H9 (cell line): ENCODE data around the gene VSTM4. TPM values are rescaled to one million over a fixed set of nuclear protein-coding genes. Genes with fewer than 3 reads are reported as not detected.

Source experiments
- DNase-seq: peaks from one replicate; pipeline ENCODE4 v3.0.0-alpha.2; 2017
- H2AFZ ChIP-seq: one replicate; pipeline ENCODE4 v1.6.1; 2013; ENCODE audit warnings: mild to moderate bottlenecking, low read length, control low read depth, moderate library complexity
- H2AK5ac ChIP-seq: 2 replicates; pipeline ENCODE4 v1.6.1; 2013; ENCODE audit warnings: low read length, control low read depth, mixed read lengths; ENCODE audit not compliant: insufficient read length
- H2BK120ac ChIP-seq: one replicate; pipeline ENCODE4 v1.6.1; 2013; ENCODE audit warnings: low read depth, mild to moderate bottlenecking, low read length, control low read depth, inconsistent platforms; ENCODE audit not compliant: poor library complexity, severe bottlenecking
- H2BK12ac ChIP-seq: 2 replicates; pipeline ENCODE4 v1.6.1; 2013; ENCODE audit warnings: low read length, control low read depth, mixed read lengths, low read depth; ENCODE audit not compliant: insufficient read length
- H2BK15ac ChIP-seq: 2 replicates; pipeline ENCODE4 v1.6.1; 2013; ENCODE audit warnings: low read depth, low read length, control low read depth
- H2BK20ac ChIP-seq: one replicate; pipeline ENCODE4 v1.6.1; 2013; ENCODE audit warnings: low read depth, mild to moderate bottlenecking, low read length, control low read depth, inconsistent platforms; ENCODE audit not compliant: poor library complexity, severe bottlenecking
- H2BK5ac ChIP-seq: 2 replicates; pipeline ENCODE4 v1.6.1; 2013; ENCODE audit warnings: low read length, control low read depth, mixed read lengths; ENCODE audit not compliant: insufficient read length
- H3K14ac ChIP-seq: 2 replicates; pipeline ENCODE4 v1.6.1; 2013; ENCODE audit warnings: low read length, control low read depth; ENCODE audit not compliant: insufficient read depth
- H3K18ac ChIP-seq: 2 replicates; pipeline ENCODE4 v1.6.1; 2013; ENCODE audit warnings: low read depth, mild to moderate bottlenecking, mixed read lengths, low read length, control low read depth; ENCODE audit not compliant: insufficient read length
- H3K23ac ChIP-seq: 2 replicates; pipeline ENCODE4 v1.6.1; 2013; ENCODE audit warnings: low read length, control low read depth, mixed read lengths, low read depth; ENCODE audit not compliant: insufficient read length
- H3K23me2 ChIP-seq: 2 replicates; pipeline ENCODE4 v1.6.1; 2013; ENCODE audit warnings: low read depth, mild to moderate bottlenecking, mixed read lengths, low read length, control low read depth; ENCODE audit not compliant: insufficient read length, poor library complexity, severe bottlenecking
- H3K27ac ChIP-seq: 2 replicates; pipeline ENCODE4 v1.5.1; 2013; ENCODE audit warnings: low read length, control low read depth, mixed read lengths, low read depth; ENCODE audit not compliant: insufficient read length
- H3K27me3 ChIP-seq: 2 replicates; pipeline ENCODE4 v1.6.1; 2013; ENCODE audit warnings: low read length, control low read depth, inconsistent platforms; ENCODE audit not compliant: insufficient read depth
- H3K4ac ChIP-seq: 2 replicates; pipeline ENCODE4 v1.6.1; 2013; ENCODE audit warnings: low read depth, mild to moderate bottlenecking, control low read depth, inconsistent platforms, low read length, moderate library complexity
- H3K4me1 ChIP-seq: 2 replicates; pipeline ENCODE4 v1.6.1; 2013; ENCODE audit warnings: low read length, control low read depth, inconsistent platforms; ENCODE audit not compliant: insufficient read depth
- H3K4me2 ChIP-seq: 2 replicates; pipeline ENCODE4 v1.6.1; 2013; ENCODE audit warnings: low read length, control low read depth, mixed read lengths; ENCODE audit not compliant: insufficient read length, insufficient read depth
- H3K56ac ChIP-seq: 2 replicates; pipeline ENCODE4 v1.6.1; 2013; ENCODE audit warnings: low read depth, mild to moderate bottlenecking, mixed read lengths, low read length, control low read depth; ENCODE audit not compliant: insufficient read length
- H3K79me1 ChIP-seq: 2 replicates; pipeline ENCODE4 v1.6.1; 2013; ENCODE audit warnings: low read depth, mild to moderate bottlenecking, moderate library complexity, low read length, control low read depth, inconsistent platforms; ENCODE audit not compliant: insufficient read depth, poor library complexity, severe bottlenecking
- H3K79me2 ChIP-seq: 2 replicates; pipeline ENCODE4 v1.6.1; 2013; ENCODE audit warnings: low read length, control low read depth, inconsistent platforms; ENCODE audit not compliant: insufficient read depth
- H3K9ac ChIP-seq: 2 replicates; pipeline ENCODE4 v1.6.1; 2013; ENCODE audit warnings: low read length, control low read depth, mixed read lengths; ENCODE audit not compliant: insufficient read length; ENCODE audit errors: extremely low read depth
- H3K9me3 ChIP-seq: one replicate; pipeline ENCODE4 v1.6.1; 2013; ENCODE audit warnings: low read depth, low read length, inconsistent platforms; ENCODE audit not compliant: control insufficient read depth
- H3T11ph ChIP-seq: one replicate; pipeline ENCODE4 v1.6.1; 2013; ENCODE audit warnings: mild to moderate bottlenecking, low read length, control low read depth, inconsistent platforms
- H4K20me1 ChIP-seq: one replicate; pipeline ENCODE4 v1.6.1; 2013; ENCODE audit not compliant: control insufficient read depth, insufficient read length, insufficient read depth
- H4K5ac ChIP-seq: 2 replicates; pipeline ENCODE4 v1.6.1; 2013; ENCODE audit warnings: low read depth, mild to moderate bottlenecking, mixed read lengths, low read length, control low read depth; ENCODE audit not compliant: insufficient read length
- H4K8ac ChIP-seq: replicated peaks from 2 replicates; pipeline ENCODE4 v1.6.1; 2013; ENCODE audit warnings: low read length, control low read depth, mixed read lengths, low read depth; ENCODE audit not compliant: insufficient read length
- H4K91ac ChIP-seq: 2 replicates; pipeline ENCODE4 v1.6.1; 2013; ENCODE audit warnings: low read depth, mild to moderate bottlenecking, moderate library complexity, mixed read lengths, low read length, control low read depth; ENCODE audit not compliant: insufficient read length
- H3K27ac Mint-ChIP-seq, 3 experiments: 2 replicates in 2 of 3; 3 replicates in 1 of 3; pipeline ENCODE4 v1.8.0; 2020 to 2021; ENCODE audit warnings: mixed read lengths in 3 of 3, mild to moderate bottlenecking in 1 of 3, moderate library complexity in 1 of 3
- H3K27me3 Mint-ChIP-seq: 2 replicates; pipeline ENCODE4 v1.8.0; 2021; ENCODE audit warnings: low read depth, mild to moderate bottlenecking, moderate library complexity, mixed read lengths
- H3K36me3 Mint-ChIP-seq, 3 experiments: 2 replicates in 2 of 3; 3 replicates in 1 of 3; pipeline ENCODE4 v1.8.0; 2020 to 2021; ENCODE audit warnings: low read depth in 3 of 3, mixed read lengths in 3 of 3; ENCODE audit not compliant: insufficient read depth in 1 of 3
- H3K4me1 Mint-ChIP-seq, 2 experiments: 2 replicates each; pipeline ENCODE4 v1.8.0; 2020; ENCODE audit warnings: mixed read lengths in 2 of 2
- H3K4me3 Mint-ChIP-seq, 2 experiments: 2 replicates in 1 of 2; 3 replicates in 1 of 2; pipeline ENCODE4 v1.8.0; 2020 to 2021; ENCODE audit warnings: mild to moderate bottlenecking in 2 of 2, mixed read lengths in 2 of 2, moderate library complexity in 1 of 2
- H3K9me3 Mint-ChIP-seq, 2 experiments: 2 replicates in 1 of 2; 3 replicates in 1 of 2; pipeline ENCODE4 v1.8.0; 2020; ENCODE audit warnings: mild to moderate bottlenecking in 2 of 2, mixed read lengths in 2 of 2, moderate library complexity in 1 of 2
- CTCF ChIP-seq: fragments of 200-600 bp; sonication (generic); conservative IDR thresholded peaks from 3 replicates; pipeline ENCODE4 v1.8.0; 2021; ENCODE audit warnings: antibody characterized with exemption, mild to moderate bottlenecking
- WGBS: extraction: QIAGEN DNeasy Blood & Tissue Kit; methylation state at CpG from one replicate; pipeline ENCODE4 v1.1.7; 2013; ENCODE audit warnings: missing lambda C conversion rate, low lambda C conversion rate, mixed read lengths; ENCODE audit not compliant: insufficient read length; ENCODE audit errors: extremely low coverage; 5-methylcytosine and 5-hydroxymethylcytosine counted together
- total RNA-seq: library from RNA; stranded (reverse); gene quantifications from 2 replicates; pipeline ENCODE4 v1.2.1, GENCODE V29; 2021

The VSTM4 gene
- total RNA-seq, 1 experiment from 2014 or later = 0.44 TPM

- H3K27ac Mint-ChIP-seq = no peak overlapping the region
- H4K5ac ChIP-seq = no peak overlapping the region
- peaks cover 3% of the 10 kb centered on the region for H3K27me3 Mint-ChIP-seq
- no peak overlapping the region for H3K56ac ChIP-seq
- no peak overlapping the region for H2AK5ac ChIP-seq
- no peak overlapping the region for H3K4ac ChIP-seq
- H3K4me2 ChIP-seq = no peak overlapping the region
- H3K23ac ChIP-seq = no peak overlapping the region
- H3K18ac ChIP-seq = no peak overlapping the region
- no peak overlapping the region for H3T11ph ChIP-seq
- no peak overlapping the region for H2BK120ac ChIP-seq
- no peaks in the 10 kb centered on the region for H3K79me1 ChIP-seq
- H3K4me1 ChIP-seq = peaks cover 6% of the 10 kb centered on the region; the same call in 1 of the 2 replicates
- H4K8ac ChIP-seq = no peak overlapping the region
- no peak overlapping the region for H3K14ac ChIP-seq
- H3K27ac ChIP-seq = no peak overlapping the region
- no peak for TF ChIP-seq CTCF
- no peaks in the 10 kb centered on the region for H3K23me2 ChIP-seq
- no peak overlapping the region for H2BK5ac ChIP-seq
- no peak overlapping the region for H3K9ac ChIP-seq
- H3K9me3 ChIP-seq = no peaks in the 10 kb centered on the region
- H2BK15ac ChIP-seq = no peak overlapping the region
- H3K9me3 Mint-ChIP-seq = no peaks in the 10 kb centered on the region
- no peak overlapping the region for H2BK20ac ChIP-seq
- H3K4me3 Mint-ChIP-seq = no peak overlapping the region
- no CpG with 5 or more reads among the region's 2 CpGs for WGBS
- no peak for DNase-seq
- 0 out of 7 replicates have a peak, but pooled peaks cover 0 to 4% (median 0%) of the 10 kb centered on the region in 3 experiments for H3K36me3 Mint-ChIP-seq
- H4K20me1 ChIP-seq = no peaks in the 10 kb centered on the region
- H3K79me2 ChIP-seq = no peaks in the 10 kb centered on the region
- no peak overlapping the region for H4K91ac ChIP-seq
- peaks cover 11% of the 10 kb centered on the region in 2 experiments for H3K4me1 Mint-ChIP-seq
- H2BK12ac ChIP-seq = no peak overlapping the region
- no peak overlapping the region for H2AFZ ChIP-seq
- H3K27me3 ChIP-seq = no peaks in the 10 kb centered on the region
Measured at GRCh38 chr10:49050366-49050765, 65.0 kb downstream of the VSTM4 start.
